SK-N-SH treated with all-trans-retinoic acid at 6 μM for 48 hours (cell line): ENCODE data around the gene OR1K1.

Source experiments
- ARNTL ChIP-seq: fragments of 450-650 bp; formaldehyde crosslinking; IDR thresholded peaks from 2 replicates; pipeline ENCODE4 v1.5.0; 2020; ENCODE audit warnings: low read depth, mild to moderate bottlenecking, moderate library complexity, borderline replicate concordance
- ISL1 ChIP-seq: fragments of 250-450 bp; sonication (Bioruptor Pico); IDR thresholded peaks from 2 replicates; pipeline ENCODE4 v2.1.2; 2022; ENCODE audit warnings: mild to moderate bottlenecking, moderate library complexity
- RARB ChIP-seq: fragments of 250-450 bp; sonication (Bioruptor Pico); IDR thresholded peaks from 2 replicates; pipeline ENCODE4 v1.8.0; 2021; ENCODE audit warnings: mild to moderate bottlenecking, moderate library complexity
- TCF4 ChIP-seq: fragments of 250-450 bp; sonication (Bioruptor Pico); IDR thresholded peaks from 2 replicates; pipeline ENCODE4 v1.8.0; 2021; ENCODE audit warnings: mild to moderate bottlenecking, moderate library complexity, borderline replicate concordance
- TOX ChIP-seq: fragments of 250-450 bp; sonication (Bioruptor Pico); IDR thresholded peaks from 2 replicates; pipeline ENCODE4 v1.8.0; 2021; ENCODE audit warnings: mild to moderate bottlenecking, moderate library complexity, borderline replicate concordance
- ZFP30 ChIP-seq: fragments of 450-650 bp; formaldehyde crosslinking; IDR thresholded peaks from 2 replicates; pipeline ENCODE4 v1.5.0; 2022; ENCODE audit warnings: mild to moderate bottlenecking, moderate library complexity
- ZNF565 ChIP-seq: fragments of 450-650 bp; formaldehyde crosslinking; conservative IDR thresholded peaks from 2 replicates; pipeline ENCODE4 v1.5.0; 2020; ENCODE audit warnings: low read depth, mild to moderate bottlenecking, moderate library complexity
- ZNF70 ChIP-seq: fragments of 450-650 bp; formaldehyde crosslinking; IDR thresholded peaks from 2 replicates; pipeline ENCODE4 v1.5.0; 2020; ENCODE audit warnings: mild to moderate bottlenecking, moderate library complexity
- TF ChIP-seq, protein P1 (sequence below): fragments of 250-450 bp; sonication (Bioruptor Pico); IDR thresholded peaks from 2 replicates; pipeline ENCODE4 v1.5.1; 2020; ENCODE audit warnings: low read depth, mild to moderate bottlenecking, moderate library complexity
- TF ChIP-seq, protein P2 (sequence below): fragments of 250-450 bp; sonication (Bioruptor Pico); IDR thresholded peaks from 2 replicates; pipeline ENCODE4 v1.5.1; 2021; ENCODE audit warnings: mild to moderate bottlenecking, moderate library complexity

DNA sequence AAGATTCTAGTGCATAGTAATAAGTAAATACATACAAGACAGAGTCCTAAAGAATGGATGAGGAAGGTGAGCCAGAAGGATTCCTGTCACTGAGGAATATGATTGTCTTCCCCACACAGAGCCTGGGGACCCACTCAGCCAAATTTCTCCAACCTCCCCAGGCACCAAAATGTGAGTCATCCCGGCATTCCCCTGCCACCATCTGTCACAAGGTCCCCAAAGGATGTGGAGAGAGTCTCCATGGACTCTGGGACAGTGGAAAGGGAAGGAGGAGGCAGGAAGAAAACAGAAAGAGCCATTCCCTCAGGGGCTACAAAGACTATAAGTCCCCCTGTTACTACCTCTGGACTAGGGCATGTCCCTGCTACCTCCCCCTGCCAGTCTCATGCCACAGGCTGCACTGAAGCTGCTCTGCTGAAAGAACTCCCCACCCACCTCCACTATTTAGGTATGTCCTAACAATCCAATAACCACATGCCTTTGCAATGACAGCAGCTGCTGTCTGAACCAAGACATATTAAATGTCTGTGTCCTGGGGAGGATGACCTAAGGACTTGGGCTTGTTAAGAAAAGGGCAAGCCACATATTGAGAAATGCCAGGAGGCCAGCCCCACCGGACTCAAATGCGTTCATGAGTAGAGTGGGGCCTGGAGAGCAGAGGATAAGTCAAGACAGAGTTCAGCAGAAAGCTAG lies 21.8 kb upstream of the OR1K1 start:
- no peak for TF ChIP-seq TOX (CRISPR knock-in tag)
- TF ChIP-seq ISL1 (CRISPR knock-in tag) = no peak
- no peak for TF ChIP-seq RARB (CRISPR knock-in tag)
- no peak for TF ChIP-seq ZNF565 (CRISPR knock-in tag)
- TF ChIP-seq ZNF70 (CRISPR knock-in tag) = no peak
- TF ChIP-seq, protein P1, sequence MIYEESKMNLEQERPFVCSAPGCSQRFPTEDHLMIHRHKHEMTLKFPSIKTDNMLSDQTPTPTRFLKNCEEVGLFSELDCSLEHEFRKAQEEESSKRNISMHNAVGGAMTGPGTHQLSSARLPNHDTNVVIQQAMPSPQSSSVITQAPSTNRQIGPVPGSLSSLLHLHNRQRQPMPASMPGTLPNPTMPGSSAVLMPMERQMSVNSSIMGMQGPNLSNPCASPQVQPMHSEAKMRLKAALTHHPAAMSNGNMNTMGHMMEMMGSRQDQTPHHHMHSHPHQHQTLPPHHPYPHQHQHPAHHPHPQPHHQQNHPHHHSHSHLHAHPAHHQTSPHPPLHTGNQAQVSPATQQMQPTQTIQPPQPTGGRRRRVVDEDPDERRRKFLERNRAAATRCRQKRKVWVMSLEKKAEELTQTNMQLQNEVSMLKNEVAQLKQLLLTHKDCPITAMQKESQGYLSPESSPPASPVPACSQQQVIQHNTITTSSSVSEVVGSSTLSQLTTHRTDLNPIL = no peak
- TF ChIP-seq ZFP30 (CRISPR knock-in tag) = no peak
- TF ChIP-seq ARNTL = no peak
- TF ChIP-seq, protein P2, sequence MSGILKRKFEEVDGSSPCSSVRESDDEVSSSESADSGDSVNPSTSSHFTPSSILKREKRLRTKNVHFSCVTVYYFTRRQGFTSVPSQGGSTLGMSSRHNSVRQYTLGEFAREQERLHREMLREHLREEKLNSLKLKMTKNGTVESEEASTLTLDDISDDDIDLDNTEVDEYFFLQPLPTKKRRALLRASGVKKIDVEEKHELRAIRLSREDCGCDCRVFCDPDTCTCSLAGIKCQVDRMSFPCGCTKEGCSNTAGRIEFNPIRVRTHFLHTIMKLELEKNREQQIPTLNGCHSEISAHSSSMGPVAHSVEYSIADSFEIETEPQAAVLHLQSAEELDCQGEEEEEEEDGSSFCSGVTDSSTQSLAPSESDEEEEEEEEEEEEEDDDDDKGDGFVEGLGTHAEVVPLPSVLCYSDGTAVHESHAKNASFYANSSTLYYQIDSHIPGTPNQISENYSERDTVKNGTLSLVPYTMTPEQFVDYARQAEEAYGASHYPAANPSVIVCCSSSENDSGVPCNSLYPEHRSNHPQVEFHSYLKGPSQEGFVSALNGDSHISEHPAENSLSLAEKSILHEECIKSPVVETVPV (CRISPR knock-in tag) = no peak
- TF ChIP-seq TCF4 (CRISPR knock-in tag) = no peak
